ENCODE data around the gene JUN.

DNA sequence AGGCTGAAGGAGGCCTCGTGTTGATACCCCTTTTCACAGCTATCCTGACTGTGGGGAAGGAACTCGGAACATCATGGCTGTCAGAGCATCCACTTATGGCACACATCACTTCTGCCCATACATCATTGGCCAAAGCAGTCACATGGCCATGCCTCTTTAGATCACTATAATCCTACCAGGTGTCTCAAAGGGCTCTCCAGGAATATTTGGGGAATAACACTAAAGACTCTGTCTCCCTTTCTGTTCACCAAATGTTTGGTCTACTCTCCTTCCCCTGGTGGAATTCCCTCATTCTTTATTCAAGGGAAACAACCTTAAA, 3.0 kb upstream of the JUN start:
- TF ChIP-seq, protein P1, sequence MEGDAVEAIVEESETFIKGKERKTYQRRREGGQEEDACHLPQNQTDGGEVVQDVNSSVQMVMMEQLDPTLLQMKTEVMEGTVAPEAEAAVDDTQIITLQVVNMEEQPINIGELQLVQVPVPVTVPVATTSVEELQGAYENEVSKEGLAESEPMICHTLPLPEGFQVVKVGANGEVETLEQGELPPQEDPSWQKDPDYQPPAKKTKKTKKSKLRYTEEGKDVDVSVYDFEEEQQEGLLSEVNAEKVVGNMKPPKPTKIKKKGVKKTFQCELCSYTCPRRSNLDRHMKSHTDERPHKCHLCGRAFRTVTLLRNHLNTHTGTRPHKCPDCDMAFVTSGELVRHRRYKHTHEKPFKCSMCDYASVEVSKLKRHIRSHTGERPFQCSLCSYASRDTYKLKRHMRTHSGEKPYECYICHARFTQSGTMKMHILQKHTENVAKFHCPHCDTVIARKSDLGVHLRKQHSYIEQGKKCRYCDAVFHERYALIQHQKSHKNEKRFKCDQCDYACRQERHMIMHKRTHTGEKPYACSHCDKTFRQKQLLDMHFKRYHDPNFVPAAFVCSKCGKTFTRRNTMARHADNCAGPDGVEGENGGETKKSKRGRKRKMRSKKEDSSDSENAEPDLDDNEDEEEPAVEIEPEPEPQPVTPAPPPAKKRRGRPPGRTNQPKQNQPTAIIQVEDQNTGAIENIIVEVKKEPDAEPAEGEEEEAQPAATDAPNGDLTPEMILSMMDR (IDR thresholded peaks at IDR 0.05) = no peak
- TF ChIP-seq POLR2A (IDR thresholded peaks at IDR 0.05) (no peak), POLR2AphosphoS5 (IDR thresholded peaks at IDR 0.05) (no peak)

All from breast epithelium (tissue), 3 donors.